Keratinocyte (primary cell): ENCODE results near the gene OR11L1. TPM values are rescaled to one million over a fixed set of nuclear protein-coding genes. Genes with fewer than 3 reads are reported as not detected.

Experiments
- DNase-seq: peaks from one replicate; pipeline ENCODE4 v3.0.0-alpha.2; 2011; ENCODE audit warnings: low read depth, missing footprints, low spot score
- FAIRE-seq: peaks from 2 replicates; lab custom pipeline; 2011; peaks lifted over from hg19 to GRCh38; lab: Jason Lieb, UNC
- H2AFZ ChIP-seq: 2 replicates; pipeline ENCODE4 v1.6.0; 2012; ENCODE audit warnings: low read length, control low read depth, inconsistent platforms; ENCODE audit not compliant: control insufficient read depth
- H3K27ac ChIP-seq: 2 replicates; pipeline ENCODE4 v1.5.1; 2011; ENCODE audit warnings: low read length; ENCODE audit not compliant: control insufficient read depth, insufficient read depth
- H3K27me3 ChIP-seq: 3 replicates; pipeline ENCODE4 v1.6.0; 2011; ENCODE audit warnings: low read length; ENCODE audit not compliant: control insufficient read depth, insufficient read depth; ENCODE audit errors: extremely low read depth
- H3K36me3 ChIP-seq, 2 experiments: 2 replicates in 1 of 2; 3 replicates in 1 of 2; pipeline ENCODE4 v1.5.1; 2011; ENCODE audit warnings: low read length in 2 of 2, mild to moderate bottlenecking in 1 of 2; ENCODE audit not compliant: control insufficient read depth in 2 of 2, insufficient read depth in 2 of 2; ENCODE audit errors: extremely low read depth in 1 of 2
- H3K4me1 ChIP-seq: 3 replicates; pipeline ENCODE4 v1.5.1; 2011; ENCODE audit warnings: low read length; ENCODE audit not compliant: control insufficient read depth, insufficient read depth; ENCODE audit errors: extremely low read depth
- H3K4me2 ChIP-seq: 3 replicates; pipeline ENCODE4 v1.6.0; 2011; ENCODE audit warnings: low read depth, low read length; ENCODE audit not compliant: control insufficient read depth, insufficient read depth; ENCODE audit errors: extremely low read depth
- H3K4me3 ChIP-seq, 3 experiments: fragments of 200-600 bp in 1 of 3; sonication (generic) in 1 of 3; 2 replicates in 2 of 3; 3 replicates in 1 of 3; pipeline ENCODE4 v1.5.1; 2011 to 2016; ENCODE audit warnings: low read length in 3 of 3, mild to moderate bottlenecking in 3 of 3, control low read depth in 2 of 3, inconsistent platforms in 1 of 3, low read depth in 1 of 3, mixed read lengths in 1 of 3, mixed run types in 1 of 3, moderate library complexity in 1 of 3; ENCODE audit not compliant: control insufficient read depth in 2 of 3, insufficient read depth in 2 of 3; ENCODE audit errors: extremely low read depth in 1 of 3
- H3K79me2 ChIP-seq: 2 replicates; pipeline ENCODE4 v1.6.0; 2012; ENCODE audit warnings: low read length; ENCODE audit not compliant: control insufficient read depth, insufficient read depth
- H3K9ac ChIP-seq: 3 replicates; pipeline ENCODE4 v1.6.0; 2011; ENCODE audit warnings: low read length; ENCODE audit not compliant: control insufficient read depth, insufficient read depth; ENCODE audit errors: extremely low read depth
- H3K9me1 ChIP-seq: 3 replicates; pipeline ENCODE4 v1.6.0; 2011; ENCODE audit warnings: low read length; ENCODE audit not compliant: control insufficient read depth, insufficient read depth; ENCODE audit errors: extremely low read depth
- H3K9me3 ChIP-seq: 2 replicates; pipeline ENCODE4 v1.5.1; 2012; ENCODE audit warnings: low read depth, low read length; ENCODE audit not compliant: control insufficient read depth
- H4K20me1 ChIP-seq: 3 replicates; pipeline ENCODE4 v1.6.0; 2011; ENCODE audit warnings: low read length; ENCODE audit not compliant: control insufficient read depth, insufficient read depth; ENCODE audit errors: extremely low read depth
- EZH2 ChIP-seq: IDR thresholded peaks from one replicate; pipeline ENCODE4 v1.6.1; 2012; ENCODE audit warnings: inconsistent platforms, mild to moderate bottlenecking, low read length, moderate library complexity
- dilution Hi-C: fragments of 300-500 bp; cut with MboI; formaldehyde crosslinking; loops from one replicate; pipeline ENCODE4 v1.7.0; 2020; ENCODE audit warnings: low sequenced_read_pairs; ENCODE audit not compliant: extremely low pct_ligation_motif_present
- polyA plus RNA-seq, 5 experiments: library from polyadenylated mRNA; depleted of rRNA in 3 of 5; stranded (reverse) in 3 of 5; stranded (forward) in 1 of 5; unstranded in 1 of 5; fragments of >200 nt; gene quantifications; 1 replicate in 1 of 5; 2 replicates in 3 of 5; 3 replicates in 1 of 5; pipeline versions ENCODE4 v1.2.1 to v1.2.3, GENCODE V29; 2011 to 2012; ENCODE audit warnings: missing spikeins in 2 of 5, low read depth in 1 of 5, low replicate concordance in 1 of 5
- TF ChIP-seq, protein P1 (sequence below), 3 experiments: IDR thresholded peaks in 1 of 3; conservative IDR thresholded peaks in 1 of 3; optimal IDR thresholded peaks in 1 of 3; 2 replicates in 2 of 3; 3 replicates in 1 of 3; pipeline versions ENCODE3 to v1.5.1; 2011; ENCODE audit warnings: low read length in 3 of 3, mild to moderate bottlenecking in 3 of 3, moderate library complexity in 2 of 3, control low read depth in 1 of 3, inconsistent platforms in 1 of 3; ENCODE audit not compliant: insufficient read depth in 2 of 3; ENCODE audit errors: extremely low read depth in 1 of 3

OR11L1 gene
- polyA plus RNA-seq, 1 donor (not counting 4 experiments of a cell fraction or from before 2014, with no cell fraction given): not detected

DNA sequence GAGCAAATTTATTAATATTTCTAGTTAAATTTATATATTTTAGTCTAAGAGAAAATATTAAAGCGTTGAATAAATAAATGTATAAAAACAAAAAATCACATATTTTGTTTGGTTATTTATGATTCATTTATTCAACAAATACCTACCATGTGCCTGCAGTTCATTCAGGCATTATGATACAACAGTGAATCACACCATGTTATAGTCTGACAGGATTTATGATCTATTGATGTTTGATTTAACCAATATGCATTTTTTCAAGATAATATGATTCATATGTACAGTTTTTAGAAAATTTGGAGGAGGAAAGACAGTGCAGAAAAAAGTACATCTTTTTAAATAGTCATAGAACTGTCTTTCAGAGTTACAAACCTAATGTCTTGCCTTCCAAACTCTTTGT lies 7.9 kb upstream of the OR11L1 start:
- no peak overlapping the region for H3K4me2 ChIP-seq
- H3K9me1 ChIP-seq: no peaks in the 10 kb centered on the region
- TF ChIP-seq, protein P1, sequence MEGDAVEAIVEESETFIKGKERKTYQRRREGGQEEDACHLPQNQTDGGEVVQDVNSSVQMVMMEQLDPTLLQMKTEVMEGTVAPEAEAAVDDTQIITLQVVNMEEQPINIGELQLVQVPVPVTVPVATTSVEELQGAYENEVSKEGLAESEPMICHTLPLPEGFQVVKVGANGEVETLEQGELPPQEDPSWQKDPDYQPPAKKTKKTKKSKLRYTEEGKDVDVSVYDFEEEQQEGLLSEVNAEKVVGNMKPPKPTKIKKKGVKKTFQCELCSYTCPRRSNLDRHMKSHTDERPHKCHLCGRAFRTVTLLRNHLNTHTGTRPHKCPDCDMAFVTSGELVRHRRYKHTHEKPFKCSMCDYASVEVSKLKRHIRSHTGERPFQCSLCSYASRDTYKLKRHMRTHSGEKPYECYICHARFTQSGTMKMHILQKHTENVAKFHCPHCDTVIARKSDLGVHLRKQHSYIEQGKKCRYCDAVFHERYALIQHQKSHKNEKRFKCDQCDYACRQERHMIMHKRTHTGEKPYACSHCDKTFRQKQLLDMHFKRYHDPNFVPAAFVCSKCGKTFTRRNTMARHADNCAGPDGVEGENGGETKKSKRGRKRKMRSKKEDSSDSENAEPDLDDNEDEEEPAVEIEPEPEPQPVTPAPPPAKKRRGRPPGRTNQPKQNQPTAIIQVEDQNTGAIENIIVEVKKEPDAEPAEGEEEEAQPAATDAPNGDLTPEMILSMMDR (optimal IDR thresholded peaks at IDR 0.05 in 1 of 3, IDR thresholded peaks at IDR 0.05 in 1 of 3, conservative IDR thresholded peaks at IDR 0.05 in 1 of 3; ENCODE audit: extremely low read depth in 1 of 3, insufficient read depth in 2 of 3, low read length in 3 of 3): no peak
- no peak for TF ChIP-seq EZH2
- H3K36me3 ChIP-seq: no peaks in the 10 kb centered on the region
- no peak overlapping the region for H3K27ac ChIP-seq
- H3K9me3 ChIP-seq: no peaks in the 10 kb centered on the region
- no peaks in the 10 kb centered on the region for H4K20me1 ChIP-seq
- H2AFZ ChIP-seq: no peak overlapping the region
- no peak for DNase-seq
- no peak overlapping the region for H3K4me3 ChIP-seq
- H3K4me1 ChIP-seq: no peaks in the 10 kb centered on the region
- dilution Hi-C loops: no loop called here
- no peak for FAIRE-seq
- no peaks in the 10 kb centered on the region for H3K27me3 ChIP-seq
- H3K9ac ChIP-seq: no peak overlapping the region
- H3K79me2 ChIP-seq: no peaks in the 10 kb centered on the region

DNA sequence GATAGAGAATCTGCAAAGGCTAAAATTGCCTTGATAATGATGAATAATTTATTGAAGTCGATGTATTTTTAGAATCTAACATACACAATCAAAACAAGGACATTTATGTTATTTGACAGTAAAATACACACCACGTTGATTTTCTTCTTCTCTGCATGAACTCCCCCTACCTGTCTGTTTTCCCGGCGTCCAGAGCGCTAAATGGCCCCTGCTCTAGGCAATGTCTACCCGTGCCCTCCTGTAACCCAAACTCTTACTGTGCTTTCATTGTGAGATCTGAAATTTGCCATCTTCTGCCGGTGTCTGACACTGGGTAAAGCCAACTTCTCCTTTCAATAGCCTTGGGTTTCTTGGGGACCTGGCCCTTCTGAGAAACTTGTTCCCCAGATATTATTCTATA lies 6.7 kb upstream of the OR11L1 start:
- TF ChIP-seq, protein P1 (optimal IDR thresholded peaks at IDR 0.05 in 1 of 3, IDR thresholded peaks at IDR 0.05 in 1 of 3, conservative IDR thresholded peaks at IDR 0.05 in 1 of 3; ENCODE audit: extremely low read depth in 1 of 3, insufficient read depth in 2 of 3, low read length in 3 of 3): no peak
- H3K4me3 ChIP-seq: no peak overlapping the region
- no peak overlapping the region for H3K27ac ChIP-seq
- no peaks in the 10 kb centered on the region for H4K20me1 ChIP-seq
- H3K4me2 ChIP-seq: no peak overlapping the region
- no peaks in the 10 kb centered on the region for H3K9me1 ChIP-seq
- H3K79me2 ChIP-seq: no peaks in the 10 kb centered on the region
- H3K9ac ChIP-seq: no peak overlapping the region
- H3K4me1 ChIP-seq: no peaks in the 10 kb centered on the region
- no peaks in the 10 kb centered on the region for H3K27me3 ChIP-seq
- no peaks in the 10 kb centered on the region for H3K36me3 ChIP-seq
- dilution Hi-C loops: no loop called here
- no peaks in the 10 kb centered on the region for H3K9me3 ChIP-seq
- DNase-seq (no peak), FAIRE-seq (no peak)
- H2AFZ ChIP-seq: no peak overlapping the region
